GM10266 (cell line): Measurements from ENCODE around the gene MYO5A.

Source experiments
- DNase-seq: peaks from one replicate; pipeline ENCODE4 v3.0.0; 2012; ENCODE audit errors: extremely low spot score
- TF ChIP-seq, protein P1 (sequence below): IDR thresholded peaks from 2 replicates; pipeline ENCODE4 v1.5.1; 2012; ENCODE audit warnings: mild to moderate bottlenecking, low read depth; ENCODE audit not compliant: control insufficient read depth, insufficient read depth; ENCODE audit errors: missing control alignments

Gene MYO5A

DNA sequence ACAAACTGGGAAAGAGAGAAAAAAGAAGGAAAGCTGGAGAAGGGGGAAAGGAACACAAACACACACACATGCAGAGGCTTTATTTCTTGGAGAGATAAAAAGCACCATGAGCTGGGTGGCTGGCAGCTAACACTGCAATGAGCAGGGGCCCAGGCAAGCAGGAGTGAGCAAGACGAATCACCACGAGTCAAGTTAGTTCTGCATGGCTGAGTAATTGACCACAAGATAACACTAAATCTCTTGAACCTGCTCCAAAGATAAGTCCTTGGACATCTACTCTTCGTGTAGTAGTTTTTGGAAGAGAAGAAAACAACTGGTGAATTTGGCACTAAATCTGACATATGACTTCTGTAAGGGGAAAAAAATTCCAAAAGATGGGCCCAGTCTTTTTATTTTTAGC lies 100.9 kb downstream of the MYO5A start:
- DNase-seq: no peak
- TF ChIP-seq, protein P1, sequence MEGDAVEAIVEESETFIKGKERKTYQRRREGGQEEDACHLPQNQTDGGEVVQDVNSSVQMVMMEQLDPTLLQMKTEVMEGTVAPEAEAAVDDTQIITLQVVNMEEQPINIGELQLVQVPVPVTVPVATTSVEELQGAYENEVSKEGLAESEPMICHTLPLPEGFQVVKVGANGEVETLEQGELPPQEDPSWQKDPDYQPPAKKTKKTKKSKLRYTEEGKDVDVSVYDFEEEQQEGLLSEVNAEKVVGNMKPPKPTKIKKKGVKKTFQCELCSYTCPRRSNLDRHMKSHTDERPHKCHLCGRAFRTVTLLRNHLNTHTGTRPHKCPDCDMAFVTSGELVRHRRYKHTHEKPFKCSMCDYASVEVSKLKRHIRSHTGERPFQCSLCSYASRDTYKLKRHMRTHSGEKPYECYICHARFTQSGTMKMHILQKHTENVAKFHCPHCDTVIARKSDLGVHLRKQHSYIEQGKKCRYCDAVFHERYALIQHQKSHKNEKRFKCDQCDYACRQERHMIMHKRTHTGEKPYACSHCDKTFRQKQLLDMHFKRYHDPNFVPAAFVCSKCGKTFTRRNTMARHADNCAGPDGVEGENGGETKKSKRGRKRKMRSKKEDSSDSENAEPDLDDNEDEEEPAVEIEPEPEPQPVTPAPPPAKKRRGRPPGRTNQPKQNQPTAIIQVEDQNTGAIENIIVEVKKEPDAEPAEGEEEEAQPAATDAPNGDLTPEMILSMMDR: no peak

- DNase-seq: no peak
- TF ChIP-seq, protein P1: no peak
These were observed 103.7 kb downstream of the MYO5A start for GRCh38 chr15:52424856-52425431.

DNA sequence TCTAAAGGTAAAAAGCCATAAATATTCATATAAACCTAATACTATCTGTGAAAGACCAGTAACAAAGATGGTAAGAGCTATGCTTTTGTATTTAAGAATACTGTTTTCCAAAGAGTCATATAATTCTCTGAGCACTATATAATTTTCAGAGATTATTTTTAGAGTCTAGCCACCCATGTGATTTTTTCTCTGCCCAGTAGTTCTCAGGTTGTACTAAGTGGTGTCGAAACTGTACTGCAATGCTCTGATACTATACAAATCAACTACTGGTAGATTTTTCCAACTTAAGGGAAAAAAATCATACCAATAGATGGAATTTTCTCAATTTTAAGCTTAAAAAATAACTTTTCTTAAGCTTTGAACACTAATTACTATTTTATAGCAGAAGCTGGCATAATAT lies 104.8 kb downstream of the MYO5A start:
- TF ChIP-seq, protein P1: no peak
- no peak for DNase-seq

- TF ChIP-seq, protein P1: no peak
- DNase-seq: no peak
These were observed 106.7 kb downstream of the MYO5A start for GRCh38 chr15:52422001-52422400.

- no peak for DNase-seq
- TF ChIP-seq, protein P1: no peak
These were observed 107.7 kb downstream of the MYO5A start for GRCh38 chr15:52421029-52421428.

DNA sequence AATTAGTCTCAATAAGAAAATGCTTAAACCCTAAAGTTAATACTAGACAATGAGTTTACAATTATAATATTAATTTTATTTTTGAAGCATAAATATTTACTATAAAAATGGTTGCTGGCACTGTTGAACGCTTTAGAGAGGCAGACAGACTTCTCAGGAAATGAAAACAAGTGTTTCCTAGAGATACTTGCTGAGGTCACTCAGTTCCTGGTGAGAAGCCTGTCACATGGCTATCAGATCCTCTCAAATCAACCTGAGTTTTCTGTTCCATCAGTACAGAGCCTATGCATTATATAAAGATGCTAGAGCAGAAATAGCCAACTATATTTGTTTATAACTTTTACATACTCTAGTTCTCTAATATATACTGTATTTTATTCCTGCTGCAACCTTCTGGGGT lies 109.2 kb downstream of the MYO5A start:
- TF ChIP-seq, protein P1: no peak
- DNase-seq: no peak

DNA sequence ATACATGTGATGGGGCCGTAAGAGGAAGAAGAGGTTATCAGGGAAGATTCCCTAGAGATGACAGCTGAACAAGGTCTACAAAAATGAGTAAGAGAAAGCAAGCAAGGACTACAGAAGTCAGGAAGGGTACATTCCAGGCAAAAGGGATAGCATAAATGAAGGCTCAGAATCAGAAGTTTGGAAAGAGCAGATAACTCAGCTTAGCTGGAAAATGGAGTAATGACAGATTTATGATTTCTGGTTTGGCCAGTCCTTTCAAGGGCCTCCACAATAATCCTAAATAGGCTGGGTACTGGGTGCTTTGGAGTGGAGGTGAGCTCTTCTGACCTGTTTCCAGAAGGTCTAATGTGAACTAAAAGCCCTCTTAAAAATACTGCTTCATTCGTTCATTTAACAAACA lies 110.7 kb downstream of the MYO5A start:
- DNase-seq: no peak
- TF ChIP-seq, protein P1: no peak
